HL-60 (cell line): Measurements from ENCODE around the gene PLA2G2E.

Source experiments
- DNase-seq, 2 experiments: peaks; one replicate each; pipeline ENCODE4 v3.0.0-alpha.2; 2010 to 2020; ENCODE audit warnings: low read depth in 1 of 2, low spot score in 1 of 2
- H3K27ac ChIP-seq: fragments of 250-450 bp; sonication (Bioruptor Pico); replicated peaks from 2 replicates; pipeline ENCODE4 v1.5.1; 2020; ENCODE audit warnings: mild to moderate bottlenecking, moderate library complexity
- H3K27me3 ChIP-seq: fragments of 250-450 bp; sonication (Bioruptor Pico); 2 replicates; pipeline ENCODE4 v1.5.1; 2021; ENCODE audit warnings: mild to moderate bottlenecking, moderate library complexity; ENCODE audit not compliant: insufficient read depth, poor library complexity, severe bottlenecking
- H3K4me3 ChIP-seq: replicated peaks from 2 replicates; pipeline ENCODE4 v1.5.1; 2011; ENCODE audit warnings: mild to moderate bottlenecking, control low read depth, low read length; ENCODE audit not compliant: insufficient read depth
- CTCF ChIP-seq: IDR thresholded peaks from one replicate; pipeline ENCODE4 v1.5.1; 2011; ENCODE audit warnings: low read length, control low read depth, inconsistent platforms; ENCODE audit not compliant: insufficient read depth
- GABPA ChIP-seq: IDR thresholded peaks from 2 replicates; pipeline ENCODE4 v1.6.1; 2012; ENCODE audit warnings: low read depth
- POLR2AphosphoS5 ChIP-seq: IDR thresholded peaks from 2 replicates; pipeline ENCODE4 v1.6.1; 2012; ENCODE audit warnings: low read depth
- SPI1 ChIP-seq: IDR thresholded peaks from 2 replicates; pipeline ENCODE4 v1.6.1; 2012; ENCODE audit warnings: low read depth, mild to moderate bottlenecking, borderline replicate concordance
- long read RNA-seq: library from polyadenylated mRNA; unstranded; transcript quantifications from one replicate; pipeline ENCODE4 v2.0.0, GENCODE V29; 2020
- TF ChIP-seq, protein P1 (sequence below): IDR thresholded peaks from 2 replicates; pipeline ENCODE4 v1.6.1; 2012; ENCODE audit warnings: low read depth; ENCODE audit not compliant: insufficient replicate concordance

Gene PLA2G2E
- long read RNA-seq, result 0 reads

DNA sequence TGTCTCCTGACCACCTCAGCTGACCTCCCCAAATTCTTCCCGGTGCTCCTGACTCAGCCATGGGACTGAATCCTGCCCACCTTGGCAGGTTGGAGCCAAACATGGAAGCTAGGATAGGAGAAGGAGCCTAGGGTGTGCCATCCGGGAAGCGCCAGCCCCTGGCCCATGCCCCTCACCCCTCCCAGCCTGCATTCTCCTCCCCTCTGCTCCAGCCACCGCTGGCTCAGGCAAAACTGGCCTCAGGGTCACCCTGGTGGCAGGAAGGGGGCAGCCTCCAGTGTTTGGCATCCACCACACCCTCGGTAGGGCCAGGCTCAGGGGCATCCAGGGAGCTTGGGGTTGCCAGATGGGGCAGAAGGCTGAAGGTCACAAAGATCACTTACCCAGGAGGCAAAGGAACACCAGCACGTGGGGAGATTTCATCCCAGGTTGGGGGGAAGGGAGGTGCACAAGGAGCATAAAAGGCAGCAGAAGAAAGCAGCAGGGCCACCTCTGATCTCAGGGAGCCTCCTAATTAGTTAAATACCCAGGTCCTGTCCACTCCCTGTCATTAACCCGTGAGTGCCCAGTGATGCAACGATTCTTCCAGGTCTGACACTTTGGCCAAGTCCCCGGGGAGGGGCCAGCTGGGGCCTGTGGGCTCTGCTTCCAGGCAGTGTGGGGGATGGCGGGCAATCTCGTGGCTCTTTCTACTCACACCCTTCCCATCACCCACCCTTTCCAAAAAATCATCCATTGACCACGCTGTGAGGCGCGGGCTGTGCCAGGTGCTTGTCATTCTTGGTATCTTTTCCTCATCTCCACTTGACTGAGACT lies at the start of gene PLA2G2E:
Gene PLA2G2E (minus strand): TSS at position 481 of the 816 bp plus-strand sequence. CDS start 58 bp downstream, at position 423.
- no peaks in the 10 kb centered on the region for H3K27me3 ChIP-seq
- H3K4me3 ChIP-seq, result no peak within 1 kb of the TSS
- TF ChIP-seq POLR2AphosphoS5, result no peak
- no peak for DNase-seq
- no peak within 1 kb of the TSS for H3K27ac ChIP-seq

DNA sequence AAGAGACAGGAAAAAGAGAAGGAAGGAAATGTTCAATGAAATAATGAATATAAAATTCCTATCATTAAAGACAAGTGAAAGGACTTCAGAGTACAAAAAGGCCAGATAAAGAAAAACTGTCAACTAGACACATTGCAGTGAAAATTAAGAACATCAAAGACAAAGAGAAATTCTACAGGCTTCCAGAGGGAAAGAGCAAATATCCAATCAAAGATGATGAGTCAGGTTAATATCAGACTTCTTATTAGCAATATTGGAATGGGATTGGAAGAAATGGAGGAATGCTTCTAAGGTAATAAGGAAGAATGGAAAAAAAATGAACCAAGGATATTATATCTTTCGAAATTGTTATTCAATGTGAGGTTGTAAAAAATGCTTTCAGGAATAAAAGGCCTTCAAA lies 48.2 kb upstream of the PLA2G2E start:
- no peak for TF ChIP-seq POLR2AphosphoS5
- no peak for TF ChIP-seq GABPA
- TF ChIP-seq, protein P1, sequence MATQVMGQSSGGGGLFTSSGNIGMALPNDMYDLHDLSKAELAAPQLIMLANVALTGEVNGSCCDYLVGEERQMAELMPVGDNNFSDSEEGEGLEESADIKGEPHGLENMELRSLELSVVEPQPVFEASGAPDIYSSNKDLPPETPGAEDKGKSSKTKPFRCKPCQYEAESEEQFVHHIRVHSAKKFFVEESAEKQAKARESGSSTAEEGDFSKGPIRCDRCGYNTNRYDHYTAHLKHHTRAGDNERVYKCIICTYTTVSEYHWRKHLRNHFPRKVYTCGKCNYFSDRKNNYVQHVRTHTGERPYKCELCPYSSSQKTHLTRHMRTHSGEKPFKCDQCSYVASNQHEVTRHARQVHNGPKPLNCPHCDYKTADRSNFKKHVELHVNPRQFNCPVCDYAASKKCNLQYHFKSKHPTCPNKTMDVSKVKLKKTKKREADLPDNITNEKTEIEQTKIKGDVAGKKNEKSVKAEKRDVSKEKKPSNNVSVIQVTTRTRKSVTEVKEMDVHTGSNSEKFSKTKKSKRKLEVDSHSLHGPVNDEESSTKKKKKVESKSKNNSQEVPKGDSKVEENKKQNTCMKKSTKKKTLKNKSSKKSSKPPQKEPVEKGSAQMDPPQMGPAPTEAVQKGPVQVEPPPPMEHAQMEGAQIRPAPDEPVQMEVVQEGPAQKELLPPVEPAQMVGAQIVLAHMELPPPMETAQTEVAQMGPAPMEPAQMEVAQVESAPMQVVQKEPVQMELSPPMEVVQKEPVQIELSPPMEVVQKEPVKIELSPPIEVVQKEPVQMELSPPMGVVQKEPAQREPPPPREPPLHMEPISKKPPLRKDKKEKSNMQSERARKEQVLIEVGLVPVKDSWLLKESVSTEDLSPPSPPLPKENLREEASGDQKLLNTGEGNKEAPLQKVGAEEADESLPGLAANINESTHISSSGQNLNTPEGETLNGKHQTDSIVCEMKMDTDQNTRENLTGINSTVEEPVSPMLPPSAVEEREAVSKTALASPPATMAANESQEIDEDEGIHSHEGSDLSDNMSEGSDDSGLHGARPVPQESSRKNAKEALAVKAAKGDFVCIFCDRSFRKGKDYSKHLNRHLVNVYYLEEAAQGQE, result no peak
- no peak for TF ChIP-seq CTCF
- no peak for TF ChIP-seq SPI1
- H3K4me3 ChIP-seq, result no peak overlapping the region
- no peak overlapping the region for H3K27ac ChIP-seq
- DNase-seq, result no peak
- H3K27me3 ChIP-seq, result no peaks in the 10 kb centered on the region

- Histone ChIP-seq H3K27me3 (no peaks in the 10 kb centered on the region), H3K27ac (no peak overlapping the region), H3K4me3 (no peak overlapping the region)
- TF ChIP-seq POLR2AphosphoS5 (no peak), GABPA (no peak), SPI1 (no peak), CTCF (no peak)
- TF ChIP-seq, protein P1, result no peak
- no peak for DNase-seq
Observed at GRCh38 chr1:19969898-19970660, 46.7 kb upstream of the PLA2G2E start.

DNA sequence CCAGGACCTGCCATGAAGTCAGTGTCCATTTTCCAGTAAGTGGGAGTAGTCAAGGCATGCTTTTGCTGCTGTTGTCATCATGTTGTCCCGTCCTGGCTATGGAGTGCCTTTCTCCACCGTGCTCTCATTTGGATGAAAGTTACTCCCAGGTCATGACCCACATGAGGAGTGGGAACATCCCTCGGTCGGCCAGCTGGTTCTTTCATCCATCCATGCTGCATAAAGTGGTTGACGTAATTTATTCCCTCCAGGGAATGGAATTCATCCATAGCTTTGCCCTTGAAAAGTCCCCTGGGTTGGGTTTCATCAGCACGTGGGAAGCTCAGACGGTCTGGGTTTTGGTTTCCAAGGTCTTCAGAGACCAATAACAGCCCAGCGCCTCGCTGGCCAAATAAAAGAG lies 44.4 kb upstream of the PLA2G2E start:
- TF ChIP-seq, protein P1, result no peak
- TF ChIP-seq POLR2AphosphoS5, result no peak
- no peak for TF ChIP-seq GABPA
- TF ChIP-seq SPI1, result no peak
- TF ChIP-seq CTCF, result no peak
- no peak overlapping the region for H3K27ac ChIP-seq
- H3K27me3 ChIP-seq, result no peaks in the 10 kb centered on the region
- no peak for DNase-seq
- H3K4me3 ChIP-seq, result no peak overlapping the region
